K562 (cell line): ENCODE data around the gene REEP6.

Source experiments
- BRF2 ChIP-seq: IDR thresholded peaks from 3 replicates; pipeline ENCODE4 v1.6.1; 2011; ENCODE audit warnings: borderline replicate concordance, mild to moderate bottlenecking; ENCODE audit not compliant: insufficient read length, insufficient read depth
- CTCF ChIP-seq, 3 experiments: IDR thresholded peaks in 2 of 3; conservative IDR thresholded peaks in 1 of 3; 2 replicates each; pipeline ENCODE4 v1.5.1; 2011 to 2012; ENCODE audit warnings: low read length in 3 of 3, mild to moderate bottlenecking in 3 of 3, control low read depth in 2 of 3, improper control_type of control experiment in 1 of 3, inconsistent platforms in 1 of 3, low read depth in 1 of 3, mixed read lengths in 1 of 3, moderate library complexity in 1 of 3; ENCODE audit not compliant: insufficient read depth in 2 of 3
- HMBOX1 ChIP-seq: sonication (generic); IDR thresholded peaks from 2 replicates; pipeline ENCODE4 v1.6.1; 2016
- L3MBTL2 ChIP-seq: fragments of 450-650 bp; IDR thresholded peaks from 2 replicates; pipeline ENCODE4 v1.6.1; 2016; ENCODE audit warnings: mild to moderate bottlenecking, moderate library complexity
- PML ChIP-seq: IDR thresholded peaks from 2 replicates; pipeline ENCODE4 v1.6.1; 2012; ENCODE audit warnings: low read length, inconsistent platforms
- RBBP5 ChIP-seq: fragments of 200-600 bp; sonication (generic); IDR thresholded peaks from 2 replicates; pipeline ENCODE4 v1.6.1; 2012; ENCODE audit warnings: borderline replicate concordance, mild to moderate bottlenecking, low read length, control low read depth, inconsistent platforms; ENCODE audit not compliant: insufficient read depth, poor library complexity, severe bottlenecking
- RFX5 ChIP-seq: IDR thresholded peaks from 2 replicates; pipeline ENCODE4 v1.6.1; 2011; ENCODE audit warnings: low read depth, mild to moderate bottlenecking, improper control_type of control experiment, low read length
- SMAD1 ChIP-seq: fragments of 150-350 bp; IDR thresholded peaks from 2 replicates; pipeline ENCODE4 v1.6.1; 2014; ENCODE audit warnings: low read length, low read depth; ENCODE audit not compliant: partially characterized antibody
- TBP ChIP-seq: optimal IDR thresholded peaks from 2 replicates; pipeline ENCODE3; 2011; ENCODE audit warnings: low read depth, low read length, improper control_type of control experiment
- ZBTB26 ChIP-seq: fragments of 450-650 bp; formaldehyde crosslinking; IDR thresholded peaks from 2 replicates; pipeline ENCODE4 v1.4.0; 2022; ENCODE audit warnings: missing genetic modification characterization
- TF ChIP-seq, protein P1 (sequence below): fragments of 450-650 bp; IDR thresholded peaks from 2 replicates; pipeline ENCODE4 v1.6.1; 2016; ENCODE audit warnings: borderline replicate concordance
- TF ChIP-seq, protein P2 (sequence below), 2 experiments: IDR thresholded peaks; 2 replicates each; pipeline ENCODE4 v1.6.1; 2012; ENCODE audit warnings: improper control_type of control experiment in 2 of 2, low read depth in 2 of 2, low read length in 2 of 2, borderline replicate concordance in 1 of 2

DNA sequence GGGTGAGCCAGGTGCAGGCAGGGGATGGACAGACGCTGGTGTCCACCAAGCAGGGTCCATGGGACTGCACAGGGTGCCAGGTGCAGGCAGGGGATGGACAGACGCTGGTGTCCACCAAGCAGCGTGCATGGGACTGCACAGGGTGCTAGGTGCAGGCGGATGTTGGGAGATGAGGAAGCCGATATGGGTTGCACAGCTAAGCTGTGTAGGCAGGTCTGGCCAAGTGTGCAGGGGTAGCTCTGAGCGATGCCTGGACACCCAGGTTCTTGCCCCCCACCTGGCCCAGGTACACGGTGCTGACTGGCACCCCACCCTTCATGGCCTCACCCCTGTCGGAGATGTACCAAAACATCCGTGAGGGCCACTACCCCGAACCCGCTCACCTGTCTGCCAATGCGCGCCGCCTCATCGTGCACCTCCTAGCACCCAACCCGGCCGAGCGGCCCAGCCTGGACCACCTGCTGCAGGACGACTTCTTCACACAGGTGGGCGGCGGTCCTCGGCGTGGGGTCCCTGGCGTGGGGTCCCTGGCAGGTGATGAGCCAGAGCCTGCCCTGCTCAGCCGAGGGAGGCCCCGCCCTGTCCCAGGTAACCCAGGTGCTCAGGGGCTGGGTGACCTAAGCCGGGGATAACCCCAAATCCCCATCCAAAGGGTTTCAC, 36.8 kb downstream of the REEP6 start:
- TF ChIP-seq, protein P1, sequence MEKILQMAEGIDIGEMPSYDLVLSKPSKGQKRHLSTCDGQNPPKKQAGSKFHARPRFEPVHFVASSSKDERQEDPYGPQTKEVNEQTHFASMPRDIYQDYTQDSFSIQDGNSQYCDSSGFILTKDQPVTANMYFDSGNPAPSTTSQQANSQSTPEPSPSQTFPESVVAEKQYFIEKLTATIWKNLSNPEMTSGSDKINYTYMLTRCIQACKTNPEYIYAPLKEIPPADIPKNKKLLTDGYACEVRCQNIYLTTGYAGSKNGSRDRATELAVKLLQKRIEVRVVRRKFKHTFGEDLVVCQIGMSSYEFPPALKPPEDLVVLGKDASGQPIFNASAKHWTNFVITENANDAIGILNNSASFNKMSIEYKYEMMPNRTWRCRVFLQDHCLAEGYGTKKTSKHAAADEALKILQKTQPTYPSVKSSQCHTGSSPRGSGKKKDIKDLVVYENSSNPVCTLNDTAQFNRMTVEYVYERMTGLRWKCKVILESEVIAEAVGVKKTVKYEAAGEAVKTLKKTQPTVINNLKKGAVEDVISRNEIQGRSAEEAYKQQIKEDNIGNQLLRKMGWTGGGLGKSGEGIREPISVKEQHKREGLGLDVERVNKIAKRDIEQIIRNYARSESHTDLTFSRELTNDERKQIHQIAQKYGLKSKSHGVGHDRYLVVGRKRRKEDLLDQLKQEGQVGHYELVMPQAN = no peak
- TF ChIP-seq RFX5 = no peak
- TF ChIP-seq PML = no peak
- TF ChIP-seq L3MBTL2 = no peak
- TF ChIP-seq RBBP5 = no peak
- no peak for TF ChIP-seq TBP
- TF ChIP-seq, protein P2, sequence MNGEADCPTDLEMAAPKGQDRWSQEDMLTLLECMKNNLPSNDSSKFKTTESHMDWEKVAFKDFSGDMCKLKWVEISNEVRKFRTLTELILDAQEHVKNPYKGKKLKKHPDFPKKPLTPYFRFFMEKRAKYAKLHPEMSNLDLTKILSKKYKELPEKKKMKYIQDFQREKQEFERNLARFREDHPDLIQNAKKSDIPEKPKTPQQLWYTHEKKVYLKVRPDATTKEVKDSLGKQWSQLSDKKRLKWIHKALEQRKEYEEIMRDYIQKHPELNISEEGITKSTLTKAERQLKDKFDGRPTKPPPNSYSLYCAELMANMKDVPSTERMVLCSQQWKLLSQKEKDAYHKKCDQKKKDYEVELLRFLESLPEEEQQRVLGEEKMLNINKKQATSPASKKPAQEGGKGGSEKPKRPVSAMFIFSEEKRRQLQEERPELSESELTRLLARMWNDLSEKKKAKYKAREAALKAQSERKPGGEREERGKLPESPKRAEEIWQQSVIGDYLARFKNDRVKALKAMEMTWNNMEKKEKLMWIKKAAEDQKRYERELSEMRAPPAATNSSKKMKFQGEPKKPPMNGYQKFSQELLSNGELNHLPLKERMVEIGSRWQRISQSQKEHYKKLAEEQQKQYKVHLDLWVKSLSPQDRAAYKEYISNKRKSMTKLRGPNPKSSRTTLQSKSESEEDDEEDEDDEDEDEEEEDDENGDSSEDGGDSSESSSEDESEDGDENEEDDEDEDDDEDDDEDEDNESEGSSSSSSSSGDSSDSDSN (IDR thresholded peaks at IDR 0.05; ENCODE audit: borderline replicate concordance in 1 of 2, low read depth in 2 of 2, low read length in 2 of 2) = no peak
- TF ChIP-seq CTCF (IDR thresholded peaks at IDR 0.05 in 2 of 3, conservative IDR thresholded peaks at IDR 0.05 in 1 of 3; ENCODE audit: insufficient read depth in 2 of 3, low read depth in 1 of 3, low read length in 3 of 3) = no peak
- TF ChIP-seq BRF2 = no peak
- no peak for TF ChIP-seq ZBTB26 (CRISPR knock-in tag)
- no peak for TF ChIP-seq SMAD1
- TF ChIP-seq HMBOX1 = no peak
